ENCODE measurements around the gene USP17L10. TPM values are rescaled to one million over a fixed set of nuclear protein-coding genes. Genes with fewer than 3 reads are reported as not detected.
"Not testable (repeated sequence)": the region's sequence is repeated elsewhere in the genome, so short reads cannot be mapped to it uniquely, and the experiment has no call there.

The USP17L10 gene
- total RNA-seq, 2 experiments from 2014 or later, result not detected

- H3K36me3 Mint-ChIP-seq (ENCODE audit: low read depth); H3K27ac Mint-ChIP-seq; H3K9me3 Mint-ChIP-seq; H3K27me3 Mint-ChIP-seq (ENCODE audit: low read depth); intact Hi-C loops (cut with micrococcal nuclease); H3K4me1 Mint-ChIP-seq (ENCODE audit: low read depth); DNase-seq; CTCF ChIA-PET; H3K4me3 Mint-ChIP-seq: not testable (repeated sequence)
These were observed 42.6 kb downstream of the USP17L10 start, which contains the start of gene USP17L19 for GRCh38 chr4:9253078-9253477. USP17L19 (plus strand) TSS chr4:9253378; CDS start chr4:9253378, 0 bp downstream.

- CTCF ChIA-PET; H3K36me3 Mint-ChIP-seq (ENCODE audit: low read depth); DNase-seq; H3K4me3 Mint-ChIP-seq; intact Hi-C loops (cut with micrococcal nuclease); H3K4me1 Mint-ChIP-seq (ENCODE audit: low read depth); H3K27me3 Mint-ChIP-seq (ENCODE audit: low read depth); H3K27ac Mint-ChIP-seq; H3K9me3 Mint-ChIP-seq: not testable (repeated sequence)
These were observed 47.4 kb downstream of the USP17L10 start, which contains the start of gene USP17L20 for GRCh38 chr4:9257824-9258223. USP17L20 (plus strand) TSS chr4:9258124; CDS start chr4:9258124, 0 bp downstream.

Other genes with a start within 250 kb of the USP17L10 start
- not detected for gene FAM90A26, start 40.2 kb upstream of the USP17L10 start, total RNA-seq
- not detected for gene USP17L11, start 4.7 kb downstream of the USP17L10 start, total RNA-seq
- gene USP17L12, start 9.5 kb downstream of the USP17L10 start, total RNA-seq, result not detected
- not detected for gene USP17L13, start 14.2 kb downstream of the USP17L10 start, total RNA-seq
- not detected for gene USP17L15, start 23.7 kb downstream of the USP17L10 start, total RNA-seq
- not detected for gene USP17L17, start 33.2 kb downstream of the USP17L10 start, total RNA-seq
- not detected for gene USP17L18, start 38.0 kb downstream of the USP17L10 start, total RNA-seq
- not detected for gene USP17L19, start 42.7 kb downstream of the USP17L10 start, total RNA-seq
- gene USP17L20, start 47.5 kb downstream of the USP17L10 start, total RNA-seq, result not detected
- gene USP17L21, start 52.2 kb downstream of the USP17L10 start, total RNA-seq, result not detected
- not detected for gene USP17L22, start 57.0 kb downstream of the USP17L10 start, total RNA-seq
- not detected for gene USP17L24, start 114.5 kb downstream of the USP17L10 start, total RNA-seq
- not detected for gene USP17L25, start 119.3 kb downstream of the USP17L10 start, total RNA-seq
- gene USP17L26, start 124.0 kb downstream of the USP17L10 start, total RNA-seq, result not detected
- not detected for gene USP17L5, start 128.7 kb downstream of the USP17L10 start, total RNA-seq
- not detected for gene USP17L27, start 133.5 kb downstream of the USP17L10 start, total RNA-seq
- not detected for gene USP17L28, start 138.2 kb downstream of the USP17L10 start, total RNA-seq
- not detected for gene USP17L29, start 143.0 kb downstream of the USP17L10 start, total RNA-seq
- gene USP17L30, start 152.5 kb downstream of the USP17L10 start, total RNA-seq, result not detected
- not detected for gene DEFB131A, start 233.8 kb downstream of the USP17L10 start, total RNA-seq

Measured in activated naive CD4-positive, alpha-beta T cell treated with anti-CD3 and anti-CD28 coated beads for 36 hours (primary cell).